GM19395 (cell line): ENCODE results near the gene ZNF621.
A peak's percentile ranks its signal among the peaks of the same experiment; 100 is the strongest.
"Not testable (repeated sequence)": the region's sequence is repeated elsewhere in the genome, so short reads cannot be mapped to it uniquely, and the experiment has no call there.

Experiments
- ATAC-seq: cut with Tn5 transposase; IDR thresholded peaks from one replicate; pipeline ENCODE4 v1.9.1; 2021; ENCODE audit warnings: mild to moderate bottlenecking, moderate library complexity; ENCODE audit not compliant: unreplicated experiment

The ZNF621 gene

GRCh38 chr3:40532252-40532651 lies 7.5 kb downstream of the ZNF621 start:
- no peak for ATAC-seq

GRCh38 chr3:40534283-40534682 lies 9.5 kb downstream of the ZNF621 start:
- no peak for ATAC-seq

- no peak for ATAC-seq
These were observed 22.1 kb downstream of the ZNF621 start for GRCh38 chr3:40546816-40547215.

DNA sequence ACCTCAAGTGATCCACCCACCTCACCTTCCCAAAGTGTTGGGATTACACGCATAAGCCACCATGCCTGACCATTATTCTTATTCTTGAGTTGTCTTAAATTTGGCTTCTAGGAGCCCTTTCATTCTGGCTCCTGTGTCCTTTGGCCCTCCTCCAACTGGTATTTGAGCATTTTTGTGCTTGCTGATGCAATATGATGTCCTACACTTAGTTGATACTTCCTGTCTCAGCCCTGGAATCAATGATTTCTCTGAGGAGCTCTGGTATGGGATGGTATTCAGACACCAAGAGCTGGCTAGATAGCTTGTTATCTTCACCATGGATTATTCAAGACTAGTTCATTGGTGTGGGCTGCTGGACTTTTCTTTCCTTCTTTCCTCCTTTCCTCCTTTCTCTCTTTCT lies 25.4 kb downstream of the ZNF621 start:
- no peak for ATAC-seq

GRCh38 chr3:40557575-40558161 lies 32.9 kb downstream of the ZNF621 start:
- no peak for ATAC-seq

GRCh38 chr3:40562482-40562881 lies 37.7 kb downstream of the ZNF621 start:
- not testable (repeated sequence) for ATAC-seq

DNA sequence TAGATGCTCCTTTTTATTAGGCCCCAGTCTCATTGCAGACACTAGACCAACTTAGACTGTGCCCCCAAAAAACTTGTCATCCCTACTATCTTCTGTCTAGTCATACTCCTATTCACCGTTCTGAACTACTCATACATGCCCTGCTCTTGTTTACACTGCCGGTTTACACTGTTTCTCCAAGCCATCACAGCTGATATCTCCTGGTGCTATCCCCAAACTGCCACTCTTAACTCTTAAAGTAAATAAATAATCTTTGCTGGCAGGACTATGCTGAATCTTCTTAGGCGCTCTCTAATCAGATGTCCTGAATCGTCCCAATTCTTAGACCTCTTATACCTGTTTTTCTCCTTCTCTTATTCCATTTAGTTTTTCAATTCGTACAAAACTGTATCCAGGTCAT lies 40.9 kb downstream of the ZNF621 start:
- not testable (repeated sequence) for ATAC-seq

DNA sequence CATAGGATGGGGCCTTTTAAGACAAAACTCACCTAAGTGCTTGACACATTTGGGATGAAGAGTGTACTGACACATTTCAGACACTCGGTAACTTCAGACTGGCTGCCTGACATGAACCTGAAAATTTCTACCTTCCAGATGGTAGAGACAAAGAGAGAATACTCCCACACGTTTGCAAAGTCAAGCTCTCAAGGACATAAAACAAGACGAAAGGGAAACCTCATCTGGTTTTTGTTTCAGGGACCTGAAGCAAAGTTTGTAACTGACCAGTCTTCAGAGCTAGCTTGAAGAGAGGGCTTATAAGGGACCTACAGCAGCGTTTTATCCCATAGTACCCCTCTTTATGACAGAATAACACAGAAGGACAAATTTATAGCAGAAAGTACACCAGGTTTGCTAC lies 41.9 kb downstream of the ZNF621 start:
- peak; percentile 49 for ATAC-seq

- no peak for ATAC-seq
These were observed 47.8 kb downstream of the ZNF621 start for GRCh38 chr3:40572588-40572987.

- ATAC-seq = no peak
These were observed 49.3 kb downstream of the ZNF621 start for GRCh38 chr3:40574050-40574449.

GRCh38 chr3:40574661-40575060 lies 49.9 kb downstream of the ZNF621 start:
- ATAC-seq = no peak

- ATAC-seq = no peak
These were observed 51.6 kb downstream of the ZNF621 start for GRCh38 chr3:40576396-40576795.

DNA sequence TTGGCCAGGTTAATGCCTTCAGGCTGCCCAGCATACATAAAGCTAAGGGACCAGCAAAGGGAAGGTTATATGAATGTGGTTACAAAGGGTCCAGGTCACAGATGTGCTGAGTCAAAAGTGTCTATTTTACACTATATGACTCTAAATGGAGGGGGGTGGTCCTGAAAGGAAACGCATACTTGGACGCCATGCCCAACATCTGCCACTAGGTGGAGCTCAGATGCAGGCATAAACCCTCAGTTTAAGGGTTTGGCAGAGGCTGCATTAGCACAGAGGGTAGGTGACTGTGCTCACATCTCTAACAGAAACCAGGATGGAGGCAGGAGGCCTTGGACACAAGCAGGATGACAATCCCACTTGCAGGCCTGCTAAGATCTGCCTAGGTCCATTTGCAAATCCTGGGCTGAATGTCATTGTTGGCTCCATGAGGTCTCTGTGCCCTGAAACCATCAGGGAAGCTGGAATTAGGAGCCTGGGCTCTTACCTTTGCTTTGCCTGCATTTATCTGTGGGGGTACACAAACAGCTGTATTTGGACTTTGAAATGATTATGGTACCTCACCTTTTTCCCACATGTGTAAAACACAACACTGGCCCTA lies 55.8 kb downstream of the ZNF621 start:
- peak; percentile 76 for ATAC-seq

DNA sequence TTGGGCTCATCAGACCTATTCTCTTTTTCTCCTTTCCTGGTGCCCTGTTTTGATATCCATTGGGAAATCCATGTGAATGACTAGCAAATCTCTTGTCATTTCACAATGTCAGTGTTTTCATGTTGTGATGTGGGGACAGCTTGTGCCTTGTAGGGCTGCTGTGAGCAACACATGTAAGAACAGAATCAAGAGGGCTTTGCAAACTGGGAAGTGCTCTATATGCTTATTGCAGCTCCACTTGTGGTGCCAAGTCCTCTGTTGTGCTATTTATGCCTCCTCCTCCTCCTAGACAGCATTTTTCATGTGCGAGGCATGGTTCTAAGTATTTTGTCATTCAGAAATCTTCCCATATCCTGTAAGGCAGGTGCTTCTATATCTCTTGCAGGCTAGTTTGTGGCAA lies 56.4 kb downstream of the ZNF621 start:
- no peak for ATAC-seq

DNA sequence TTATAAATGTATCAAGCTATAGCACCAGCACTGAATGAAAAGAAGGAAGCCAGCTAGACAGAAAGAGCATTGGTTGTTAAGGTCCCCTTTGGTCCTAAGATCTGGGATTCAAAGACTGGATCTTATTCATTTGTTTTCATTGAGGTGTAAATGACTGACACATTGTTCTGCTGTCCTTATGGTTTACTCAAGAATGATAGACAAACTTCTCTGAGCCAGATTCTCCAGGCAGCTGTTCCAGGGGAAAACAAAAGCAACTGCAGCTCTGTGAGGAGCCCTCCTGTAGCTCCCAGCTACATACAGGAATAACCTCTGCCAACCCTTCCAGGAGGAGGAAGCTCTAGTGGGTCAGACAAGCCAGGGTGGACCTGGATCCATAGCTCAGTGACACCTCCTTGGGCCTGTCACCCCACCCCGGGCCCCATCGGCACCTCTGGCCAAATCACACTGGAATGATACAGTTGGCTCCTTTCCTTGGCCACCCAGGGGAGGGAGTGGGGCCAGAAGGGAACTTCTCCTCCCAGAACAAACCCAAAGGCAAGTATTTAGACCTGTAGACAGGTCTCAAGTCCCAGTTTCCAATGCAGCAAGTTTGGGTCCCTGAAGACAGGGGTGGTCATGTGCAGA lies 57.8 kb downstream of the ZNF621 start:
- no peak for ATAC-seq

- no peak for ATAC-seq
These were observed 58.9 kb downstream of the ZNF621 start for GRCh38 chr3:40583691-40584090.

DNA sequence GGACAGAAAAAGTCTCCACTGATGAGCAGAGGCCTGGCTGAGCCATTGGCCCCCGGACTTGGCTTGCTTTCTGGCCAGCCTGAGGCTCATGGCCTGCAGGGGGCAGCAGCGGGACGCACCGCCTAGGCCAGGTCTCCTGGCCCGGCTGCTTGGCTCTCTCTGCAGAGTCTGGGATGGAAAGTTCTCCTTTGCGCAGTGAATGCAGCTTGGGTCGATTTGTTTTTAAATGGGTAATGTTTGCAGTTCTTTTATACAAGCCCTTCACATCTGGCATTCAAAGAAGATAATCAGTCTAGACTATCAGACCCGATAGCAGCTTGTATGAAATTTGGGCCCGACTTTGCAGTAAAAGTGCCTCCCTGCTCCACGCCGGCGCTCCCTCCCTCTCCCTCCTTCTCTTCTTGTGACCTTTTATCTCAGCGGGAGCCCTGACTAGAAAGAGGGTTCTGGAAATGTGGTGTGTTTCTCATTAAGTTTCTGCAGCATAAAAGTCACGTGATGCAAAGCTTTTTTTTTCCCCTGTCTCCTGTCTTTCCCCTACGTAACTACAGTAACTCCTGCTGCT lies 59.9 kb downstream of the ZNF621 start:
- no peak for ATAC-seq

GRCh38 chr3:40585381-40586016 lies 60.7 kb downstream of the ZNF621 start:
- no peak for ATAC-seq

- ATAC-seq = no peak
These were observed 62.1 kb downstream of the ZNF621 start for GRCh38 chr3:40586901-40587300.

DNA sequence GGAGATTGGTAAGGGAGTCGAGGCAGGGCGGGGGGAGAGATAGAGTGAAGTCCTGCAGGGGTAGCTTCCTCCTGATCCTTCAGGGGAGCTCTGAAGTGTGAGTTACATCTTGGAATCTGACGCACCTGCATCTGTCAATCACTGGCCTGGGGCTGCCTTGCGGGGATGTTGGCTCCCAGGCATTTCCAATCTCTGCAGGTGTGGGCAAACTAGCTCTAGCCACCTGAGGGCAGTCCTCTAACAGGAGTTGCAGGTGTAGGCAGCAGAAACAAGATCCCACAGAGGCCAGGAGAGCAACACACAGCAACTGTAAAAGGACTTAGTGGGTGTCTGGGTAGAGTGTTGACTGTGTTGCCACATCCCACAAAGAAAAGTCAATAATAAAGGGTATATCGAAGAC lies 63.6 kb downstream of the ZNF621 start:
- no peak for ATAC-seq
